HEK293 (cell line): ENCODE results near the gene PTPRG.

Experiments used
- BCL11A ChIP-seq: fragments of 450-650 bp; formaldehyde crosslinking; IDR thresholded peaks from 2 replicates; pipeline ENCODE4 v1.5.1; 2016; ENCODE audit warnings: low read depth, missing biosample characterization, missing genetic modification characterization
- CTCF ChIP-seq: fragments of 450-650 bp; formaldehyde crosslinking; IDR thresholded peaks from 2 replicates; pipeline ENCODE4 v1.5.1; 2016; ENCODE audit warnings: missing biosample characterization, missing genetic modification characterization
- MEIS1 ChIP-seq: sonication (generic); formaldehyde crosslinking; IDR thresholded peaks from 2 replicates; pipeline ENCODE4 v1.8.1; 2022; ENCODE audit warnings: missing genetic modification reagents, mild to moderate bottlenecking, borderline replicate concordance
- PRDM10 ChIP-seq: fragments of 450-650 bp; formaldehyde crosslinking; IDR thresholded peaks from 2 replicates; pipeline ENCODE4 v1.5.1; 2016; ENCODE audit warnings: missing biosample characterization, missing genetic modification characterization
- ZBTB10 ChIP-seq: fragments of 450-650 bp; formaldehyde crosslinking; IDR thresholded peaks from 2 replicates; pipeline ENCODE4 v1.5.1; 2016; ENCODE audit warnings: missing biosample characterization, missing genetic modification characterization
- ZBTB7A ChIP-seq: fragments of 450-650 bp; formaldehyde crosslinking; IDR thresholded peaks from 2 replicates; pipeline ENCODE4 v1.5.1; 2016; ENCODE audit warnings: low read depth, missing biosample characterization, missing genetic modification characterization
- ZBTB8A ChIP-seq: fragments of 450-650 bp; formaldehyde crosslinking; IDR thresholded peaks from 2 replicates; pipeline ENCODE4 v1.5.1; 2016; ENCODE audit warnings: missing biosample characterization, missing genetic modification characterization
- ZFP3 ChIP-seq: fragments of 450-650 bp; formaldehyde crosslinking; IDR thresholded peaks from 2 replicates; pipeline ENCODE4 v1.5.1; 2016; ENCODE audit warnings: low read depth, missing biosample characterization, missing genetic modification characterization
- ZNF223 ChIP-seq: fragments of 450-650 bp; formaldehyde crosslinking; IDR thresholded peaks from 2 replicates; pipeline ENCODE4 v1.5.1; 2016; ENCODE audit warnings: missing biosample characterization, missing genetic modification characterization
- ZNF239 ChIP-seq: fragments of 450-650 bp; formaldehyde crosslinking; IDR thresholded peaks from 2 replicates; pipeline ENCODE4 v1.5.1; 2016; ENCODE audit warnings: missing biosample characterization, missing genetic modification characterization
- ZNF561 ChIP-seq: fragments of 450-650 bp; IDR thresholded peaks from 2 replicates; pipeline ENCODE4 v1.5.1; 2018; ENCODE audit warnings: missing biosample characterization, missing genetic modification characterization, borderline replicate concordance
- TF ChIP-seq, protein P1 (sequence below): fragments of 450-650 bp; formaldehyde crosslinking; IDR thresholded peaks from 2 replicates; pipeline ENCODE4 v1.5.1; 2016; ENCODE audit warnings: missing biosample characterization, missing genetic modification characterization
- TF ChIP-seq, protein P2 (sequence below): fragments of 450-650 bp; formaldehyde crosslinking; IDR thresholded peaks from 2 replicates; pipeline ENCODE4 v1.5.1; 2017; ENCODE audit warnings: missing biosample characterization, missing genetic modification characterization
- TF ChIP-seq, protein P3 (sequence below): fragments of 450-650 bp; formaldehyde crosslinking; IDR thresholded peaks from 2 replicates; pipeline ENCODE4 v1.5.1; 2016; ENCODE audit warnings: missing biosample characterization, missing genetic modification characterization, low read depth

DNA sequence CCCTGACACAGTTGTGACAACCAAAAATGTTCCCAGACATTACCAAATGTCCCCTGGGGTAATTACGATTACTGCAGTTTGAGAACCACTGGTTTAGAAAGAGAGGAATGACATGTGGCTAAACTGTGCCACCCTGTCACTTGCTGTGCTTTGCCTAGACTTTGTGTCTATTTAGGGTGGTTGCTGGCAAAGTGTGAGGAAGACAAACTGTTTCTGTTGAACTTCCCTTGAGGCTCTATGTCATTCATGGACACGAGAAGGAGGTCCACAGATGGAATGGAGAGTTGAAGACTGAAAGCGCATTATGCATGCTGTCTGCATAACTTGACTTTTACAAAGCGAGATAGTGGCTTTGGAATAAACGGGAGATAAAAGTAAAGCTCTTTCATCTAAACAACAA, 495.3 kb downstream of the PTPRG start:
- no peak for TF ChIP-seq ZNF223 (tag by site-specific recombination)
- no peak for TF ChIP-seq ZNF239
- no peak for TF ChIP-seq ZBTB7A (tag by site-specific recombination)
- TF ChIP-seq BCL11A (tag by site-specific recombination), result no peak
- TF ChIP-seq ZNF561 (tag by site-specific recombination), result no peak
- TF ChIP-seq ZBTB10 (tag by site-specific recombination), result no peak
- TF ChIP-seq ZBTB8A (tag by site-specific recombination), result no peak
- TF ChIP-seq, protein P1, sequence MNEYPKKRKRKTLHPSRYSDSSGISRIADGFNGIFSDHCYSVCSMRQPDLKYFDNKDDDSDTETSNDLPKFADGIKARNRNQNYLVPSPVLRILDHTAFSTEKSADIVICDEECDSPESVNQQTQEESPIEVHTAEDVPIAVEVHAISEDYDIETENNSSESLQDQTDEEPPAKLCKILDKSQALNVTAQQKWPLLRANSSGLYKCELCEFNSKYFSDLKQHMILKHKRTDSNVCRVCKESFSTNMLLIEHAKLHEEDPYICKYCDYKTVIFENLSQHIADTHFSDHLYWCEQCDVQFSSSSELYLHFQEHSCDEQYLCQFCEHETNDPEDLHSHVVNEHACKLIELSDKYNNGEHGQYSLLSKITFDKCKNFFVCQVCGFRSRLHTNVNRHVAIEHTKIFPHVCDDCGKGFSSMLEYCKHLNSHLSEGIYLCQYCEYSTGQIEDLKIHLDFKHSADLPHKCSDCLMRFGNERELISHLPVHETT, result no peak
- TF ChIP-seq, protein P2, sequence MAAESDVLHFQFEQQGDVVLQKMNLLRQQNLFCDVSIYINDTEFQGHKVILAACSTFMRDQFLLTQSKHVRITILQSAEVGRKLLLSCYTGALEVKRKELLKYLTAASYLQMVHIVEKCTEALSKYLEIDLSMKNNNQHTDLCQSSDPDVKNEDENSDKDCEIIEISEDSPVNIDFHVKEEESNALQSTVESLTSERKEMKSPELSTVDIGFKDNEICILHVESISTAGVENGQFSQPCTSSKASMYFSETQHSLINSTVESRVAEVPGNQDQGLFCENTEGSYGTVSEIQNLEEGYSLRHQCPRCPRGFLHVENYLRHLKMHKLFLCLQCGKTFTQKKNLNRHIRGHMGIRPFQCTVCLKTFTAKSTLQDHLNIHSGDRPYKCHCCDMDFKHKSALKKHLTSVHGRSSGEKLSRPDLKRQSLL, result no peak
- TF ChIP-seq CTCF (tag by site-specific recombination), result no peak
- TF ChIP-seq PRDM10 (tag by site-specific recombination), result no peak
- no peak for TF ChIP-seq MEIS1 (CRISPR knock-in tag)
- TF ChIP-seq, protein P3, sequence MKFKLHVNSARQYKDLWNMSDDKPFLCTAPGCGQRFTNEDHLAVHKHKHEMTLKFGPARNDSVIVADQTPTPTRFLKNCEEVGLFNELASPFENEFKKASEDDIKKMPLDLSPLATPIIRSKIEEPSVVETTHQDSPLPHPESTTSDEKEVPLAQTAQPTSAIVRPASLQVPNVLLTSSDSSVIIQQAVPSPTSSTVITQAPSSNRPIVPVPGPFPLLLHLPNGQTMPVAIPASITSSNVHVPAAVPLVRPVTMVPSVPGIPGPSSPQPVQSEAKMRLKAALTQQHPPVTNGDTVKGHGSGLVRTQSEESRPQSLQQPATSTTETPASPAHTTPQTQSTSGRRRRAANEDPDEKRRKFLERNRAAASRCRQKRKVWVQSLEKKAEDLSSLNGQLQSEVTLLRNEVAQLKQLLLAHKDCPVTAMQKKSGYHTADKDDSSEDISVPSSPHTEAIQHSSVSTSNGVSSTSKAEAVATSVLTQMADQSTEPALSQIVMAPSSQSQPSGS, result no peak
- TF ChIP-seq ZFP3 (tag by site-specific recombination), result no peak
